DND-41 (cell line): ENCODE results near the gene C4orf36.

Experiments used
- CTCF ChIP-seq: IDR thresholded peaks from 2 replicates; pipeline ENCODE4 v1.5.1; 2012; ENCODE audit warnings: borderline replicate concordance, low read length, moderate library complexity, mild to moderate bottlenecking; ENCODE audit not compliant: poor library complexity, severe bottlenecking; ENCODE audit errors: extremely low read depth
- EZH2 ChIP-seq: IDR thresholded peaks from 3 replicates; pipeline ENCODE4 v1.6.1; 2012; ENCODE audit warnings: borderline replicate concordance, low read depth, mild to moderate bottlenecking, moderate library complexity, low read length, inconsistent platforms; ENCODE audit not compliant: severe bottlenecking

GRCh38 chr4:86833615-86834014 lies 58.6 kb downstream of the C4orf36 start:
- TF ChIP-seq EZH2 (no peak), CTCF (no peak)
